Measurements from ENCODE around the gene TRIM46.

DNA sequence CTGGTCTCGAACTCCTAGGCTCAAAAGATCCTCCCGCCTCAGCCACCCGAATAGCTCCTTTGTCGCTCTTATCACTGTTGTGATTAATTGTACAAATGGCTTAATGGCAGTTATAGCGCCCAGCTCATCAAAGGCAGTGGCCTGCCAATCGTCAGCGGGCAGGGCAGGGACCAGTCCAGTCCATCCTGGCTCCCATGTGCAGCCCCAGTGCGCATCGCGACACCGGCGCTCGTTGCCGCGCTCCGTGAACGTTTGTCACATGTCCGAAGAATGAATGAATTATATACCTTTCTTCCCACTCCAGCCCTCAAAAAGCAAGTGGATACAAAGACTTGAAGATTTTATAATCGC, 53.2 kb downstream of the TRIM46 start:
- TF ChIP-seq, protein P1, sequence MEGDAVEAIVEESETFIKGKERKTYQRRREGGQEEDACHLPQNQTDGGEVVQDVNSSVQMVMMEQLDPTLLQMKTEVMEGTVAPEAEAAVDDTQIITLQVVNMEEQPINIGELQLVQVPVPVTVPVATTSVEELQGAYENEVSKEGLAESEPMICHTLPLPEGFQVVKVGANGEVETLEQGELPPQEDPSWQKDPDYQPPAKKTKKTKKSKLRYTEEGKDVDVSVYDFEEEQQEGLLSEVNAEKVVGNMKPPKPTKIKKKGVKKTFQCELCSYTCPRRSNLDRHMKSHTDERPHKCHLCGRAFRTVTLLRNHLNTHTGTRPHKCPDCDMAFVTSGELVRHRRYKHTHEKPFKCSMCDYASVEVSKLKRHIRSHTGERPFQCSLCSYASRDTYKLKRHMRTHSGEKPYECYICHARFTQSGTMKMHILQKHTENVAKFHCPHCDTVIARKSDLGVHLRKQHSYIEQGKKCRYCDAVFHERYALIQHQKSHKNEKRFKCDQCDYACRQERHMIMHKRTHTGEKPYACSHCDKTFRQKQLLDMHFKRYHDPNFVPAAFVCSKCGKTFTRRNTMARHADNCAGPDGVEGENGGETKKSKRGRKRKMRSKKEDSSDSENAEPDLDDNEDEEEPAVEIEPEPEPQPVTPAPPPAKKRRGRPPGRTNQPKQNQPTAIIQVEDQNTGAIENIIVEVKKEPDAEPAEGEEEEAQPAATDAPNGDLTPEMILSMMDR (IDR thresholded peaks at IDR 0.05; ENCODE audit: insufficient read depth, low read depth, low read length), result no peak
- no peak for TF ChIP-seq EZH2 (IDR thresholded peaks at IDR 0.05; ENCODE audit: insufficient read depth, low read length)

All from astrocyte (in vitro differentiated cells and primary cell).